AG09309 (cell line): ENCODE results near the gene FAM107B.
A peak's percentile ranks its signal among the peaks of the same experiment; 100 is the strongest.
"Not testable (repeated sequence)": the region's sequence is repeated elsewhere in the genome, so short reads cannot be mapped to it uniquely, and the experiment has no call there.

Experiments
- DNase-seq: peaks from one replicate; pipeline ENCODE4 v3.0.0-alpha.2; 2010; ENCODE audit warnings: low read depth
- H3K4me3 ChIP-seq: 2 replicates; pipeline ENCODE4 v1.5.1; 2011; ENCODE audit warnings: mild to moderate bottlenecking, low read depth, low read length, moderate library complexity; ENCODE audit not compliant: control insufficient read depth
- TF ChIP-seq, protein P1 (sequence below): IDR thresholded peaks from 2 replicates; pipeline ENCODE4 v1.5.1; 2011; ENCODE audit warnings: mild to moderate bottlenecking, low read depth, low read length, inconsistent platforms; ENCODE audit not compliant: insufficient read depth, control insufficient read depth; ENCODE audit errors: missing control alignments

The FAM107B gene

DNA sequence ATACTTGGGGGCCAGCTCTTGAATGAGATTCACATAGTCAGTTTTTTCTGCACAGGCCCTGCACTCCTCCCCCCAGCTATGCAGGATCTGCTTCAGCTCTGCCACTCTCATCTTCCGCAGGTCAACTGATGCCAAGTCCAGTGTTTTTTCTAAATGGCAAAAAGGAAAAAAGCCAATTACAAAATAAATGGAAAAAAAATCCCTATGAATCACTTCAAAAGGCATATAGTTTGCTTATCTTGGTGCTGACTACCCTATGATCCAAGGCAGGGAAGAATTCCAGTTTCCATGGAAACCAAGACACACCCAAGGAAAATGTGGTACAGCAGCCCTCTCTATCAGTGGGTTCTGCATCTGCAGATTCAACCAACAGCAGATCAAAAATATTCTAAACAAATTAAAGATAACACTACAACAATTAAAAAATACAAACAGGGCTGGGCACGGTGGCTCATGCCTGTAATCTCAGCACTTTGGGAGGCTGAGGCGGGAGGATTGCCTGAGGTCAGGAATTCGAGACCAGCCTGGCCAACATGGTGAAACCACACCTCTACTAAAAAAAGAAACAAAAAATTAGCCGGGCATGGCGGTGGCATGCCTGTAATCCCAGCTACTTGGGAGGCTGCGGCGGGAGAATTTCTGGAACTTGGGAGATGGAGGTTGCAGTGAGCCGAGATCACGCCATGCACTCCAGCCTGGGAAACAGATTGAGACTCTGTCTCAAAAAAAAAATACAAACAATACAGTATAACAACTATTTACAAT lies 45.5 kb upstream of the FAM107B start:
- peak; percentile 71 for DNase-seq
- TF ChIP-seq, protein P1, sequence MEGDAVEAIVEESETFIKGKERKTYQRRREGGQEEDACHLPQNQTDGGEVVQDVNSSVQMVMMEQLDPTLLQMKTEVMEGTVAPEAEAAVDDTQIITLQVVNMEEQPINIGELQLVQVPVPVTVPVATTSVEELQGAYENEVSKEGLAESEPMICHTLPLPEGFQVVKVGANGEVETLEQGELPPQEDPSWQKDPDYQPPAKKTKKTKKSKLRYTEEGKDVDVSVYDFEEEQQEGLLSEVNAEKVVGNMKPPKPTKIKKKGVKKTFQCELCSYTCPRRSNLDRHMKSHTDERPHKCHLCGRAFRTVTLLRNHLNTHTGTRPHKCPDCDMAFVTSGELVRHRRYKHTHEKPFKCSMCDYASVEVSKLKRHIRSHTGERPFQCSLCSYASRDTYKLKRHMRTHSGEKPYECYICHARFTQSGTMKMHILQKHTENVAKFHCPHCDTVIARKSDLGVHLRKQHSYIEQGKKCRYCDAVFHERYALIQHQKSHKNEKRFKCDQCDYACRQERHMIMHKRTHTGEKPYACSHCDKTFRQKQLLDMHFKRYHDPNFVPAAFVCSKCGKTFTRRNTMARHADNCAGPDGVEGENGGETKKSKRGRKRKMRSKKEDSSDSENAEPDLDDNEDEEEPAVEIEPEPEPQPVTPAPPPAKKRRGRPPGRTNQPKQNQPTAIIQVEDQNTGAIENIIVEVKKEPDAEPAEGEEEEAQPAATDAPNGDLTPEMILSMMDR: no peak
- no peak overlapping the region for H3K4me3 ChIP-seq

DNA sequence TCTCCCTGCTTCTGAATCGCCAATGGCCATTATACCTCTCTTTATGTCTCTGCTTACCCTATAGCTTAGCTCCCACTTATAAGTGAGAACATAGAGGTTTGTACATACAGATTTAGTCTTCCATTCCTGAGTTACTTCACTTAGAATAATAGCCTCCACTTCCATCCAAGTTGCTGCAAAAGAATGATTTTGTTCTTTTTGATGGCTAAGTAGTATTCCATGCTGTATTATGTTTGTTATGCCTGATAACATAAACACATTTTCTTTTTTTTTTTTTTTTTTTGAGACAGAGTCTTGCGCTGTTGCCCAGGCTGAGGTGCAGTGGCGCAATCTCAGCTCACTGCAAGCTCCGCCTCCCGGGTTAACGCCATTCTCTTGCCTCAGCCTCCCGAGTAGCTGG lies 42.0 kb upstream of the FAM107B start:
- not testable (repeated sequence) for H3K4me3 ChIP-seq, DNase-seq

DNA sequence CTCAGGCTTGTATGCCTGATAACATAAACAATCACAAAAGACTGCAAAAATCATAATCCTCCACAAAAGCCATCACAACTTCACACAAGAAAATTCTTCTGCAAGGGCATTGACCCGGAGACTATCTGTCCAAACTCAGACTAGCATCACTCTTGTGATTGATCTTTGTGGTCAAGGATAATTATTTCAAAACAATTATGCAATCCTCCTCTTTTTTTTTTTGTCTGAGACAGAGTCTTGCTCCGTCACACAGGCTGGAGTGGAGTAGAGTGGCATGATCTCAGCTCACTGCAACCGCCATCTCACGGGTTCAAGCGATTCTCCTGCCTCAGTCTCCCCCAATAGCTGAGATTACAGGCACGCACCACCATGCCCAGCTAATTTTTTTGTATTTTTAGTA lies 41.0 kb upstream of the FAM107B start:
- TF ChIP-seq, protein P1: no peak
- H3K4me3 ChIP-seq: no peak overlapping the region
- no peak for DNase-seq

DNA sequence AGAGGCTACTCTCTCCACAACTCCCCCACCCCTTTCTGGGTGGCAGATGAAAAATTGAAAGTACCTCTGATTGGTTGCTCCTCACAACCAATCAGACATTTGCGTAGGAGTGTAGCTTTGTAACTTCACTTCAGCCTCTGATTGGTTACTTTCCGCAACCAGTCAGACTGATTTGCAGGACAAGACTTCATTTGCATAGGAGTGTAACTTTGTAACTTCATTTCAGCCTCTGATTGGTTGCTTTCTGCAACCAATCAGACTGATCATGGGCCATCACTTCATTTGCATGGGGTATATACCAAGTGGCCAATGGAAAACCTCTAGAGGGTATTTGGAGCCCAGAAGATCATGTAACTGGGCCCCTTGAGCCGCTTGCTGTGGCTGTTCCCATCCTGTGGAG lies 37.6 kb upstream of the FAM107B start:
- DNase-seq: no peak
- TF ChIP-seq, protein P1: no peak
- no peak overlapping the region for H3K4me3 ChIP-seq

DNA sequence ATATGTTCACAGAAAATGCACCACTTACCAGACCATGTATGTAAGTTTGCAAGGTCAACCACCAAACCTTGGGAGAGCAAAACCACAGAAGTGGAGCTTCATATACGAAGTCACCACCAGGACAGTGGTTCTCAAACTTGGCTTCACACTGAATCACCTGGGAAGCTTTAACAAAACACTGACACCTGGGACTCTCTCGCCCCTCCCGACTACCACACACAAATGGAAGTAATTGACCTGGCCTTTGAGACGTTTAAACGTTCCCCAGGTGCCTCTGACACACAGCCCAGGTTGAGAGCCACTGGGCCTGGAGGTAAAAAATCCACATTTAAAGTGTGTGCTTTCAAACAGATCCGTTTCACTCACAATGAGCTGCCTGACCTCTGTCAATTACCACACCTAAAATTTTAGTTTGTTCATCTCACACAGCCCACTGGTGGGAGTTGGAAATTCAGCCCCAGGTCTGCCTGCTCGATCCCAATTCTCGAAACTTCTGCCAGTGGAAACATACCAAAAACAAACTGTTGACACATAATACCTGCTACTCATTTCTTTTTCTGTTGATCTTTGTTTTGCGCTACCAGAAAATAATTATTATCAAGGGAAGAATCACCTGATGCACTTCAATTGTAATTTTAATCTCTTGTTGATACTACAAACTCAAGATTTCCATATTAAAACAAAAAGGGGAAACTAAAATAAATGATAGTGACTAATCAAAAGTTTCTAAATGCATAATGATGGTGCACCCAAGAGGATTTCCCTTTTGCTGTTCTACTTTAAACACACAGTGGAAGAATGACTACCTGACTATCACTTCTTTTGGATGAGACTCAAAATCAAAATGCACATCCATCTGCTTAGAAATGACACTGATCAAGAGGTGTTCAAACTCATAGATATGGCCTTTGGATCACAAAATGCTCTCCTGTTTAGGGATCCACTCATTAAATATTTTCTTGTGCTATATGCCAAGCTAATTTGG lies 36.6 kb upstream of the FAM107B start:
- H3K4me3 ChIP-seq: no peak overlapping the region
- TF ChIP-seq, protein P1: no peak
- no peak for DNase-seq

DNA sequence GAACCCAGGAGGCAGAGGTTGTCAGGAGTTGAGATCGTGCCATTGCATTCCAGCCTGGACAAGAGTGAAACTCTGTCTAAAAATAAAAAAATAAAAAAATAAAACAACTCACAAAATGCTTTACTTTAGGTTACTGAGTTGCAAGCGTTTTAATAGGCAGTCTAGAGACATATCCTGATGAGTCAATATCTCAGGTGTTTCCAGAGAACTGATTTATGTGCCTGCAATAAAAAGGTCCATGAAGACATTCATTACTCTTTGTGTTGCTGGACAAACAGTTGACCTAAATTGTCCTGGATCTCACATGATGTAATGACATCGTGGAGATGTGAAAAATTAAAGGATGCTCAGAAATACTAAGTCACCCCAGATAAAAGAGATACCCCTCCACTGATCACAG lies 31.6 kb upstream of the FAM107B start:
- TF ChIP-seq, protein P1: no peak
- H3K4me3 ChIP-seq: no peak overlapping the region
- no peak for DNase-seq

DNA sequence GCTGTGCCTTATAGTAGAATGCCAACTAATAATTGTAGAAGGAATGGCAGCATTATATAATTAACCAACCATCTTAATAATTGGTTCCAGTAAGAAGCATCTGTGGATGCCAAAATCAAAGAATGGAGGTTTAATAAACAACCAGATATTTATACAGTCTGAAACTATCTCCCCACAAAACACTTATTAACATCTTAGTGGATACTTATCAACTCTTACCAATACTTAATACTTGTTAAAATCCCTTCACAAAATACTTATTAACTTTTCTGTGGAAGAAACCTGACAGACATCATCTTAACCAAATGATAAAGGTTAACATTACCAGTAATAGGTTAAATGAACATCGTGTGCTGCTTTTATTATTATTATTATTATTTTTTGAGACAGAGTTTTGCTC lies 29.1 kb upstream of the FAM107B start:
- TF ChIP-seq, protein P1: no peak
- H3K4me3 ChIP-seq: no peak overlapping the region
- no peak for DNase-seq
